Measurements from ENCODE around the gene ATG2B.

- peak in 1 of 2 donors; percentile 16 for TF ChIP-seq CTCF (conservative IDR thresholded peaks at IDR 0.05 in 1 of 2, IDR thresholded peaks at IDR 0.05 in 1 of 2; ENCODE audit: low read depth in 1 of 2, low read length in 2 of 2)
- TF ChIP-seq EZH2 (IDR thresholded peaks at IDR 0.05; ENCODE audit: low read length, missing control alignments): no peak
These were observed 101.1 kb downstream of the ATG2B start for GRCh38 chr14:96261772-96262655.
